Esophagus muscularis mucosa (tissue), 4 donors: ENCODE data around the gene MBOAT2.
"Not testable (repeated sequence)": the region's sequence is repeated elsewhere in the genome, so short reads cannot be mapped to it uniquely, and the experiment has no call there.

ENCODE experiments used
- EP300 ChIP-seq: sonication (generic); formaldehyde crosslinking; IDR thresholded peaks from one replicate; pipeline ENCODE4 v1.6.1; 2017; ENCODE audit warnings: antibody characterized with exemption
- POLR2A ChIP-seq: fragments of 450-650 bp; IDR thresholded peaks from one replicate; pipeline ENCODE4 v1.6.1; 2017; ENCODE audit warnings: antibody characterized with exemption, moderate library complexity, mild to moderate bottlenecking, low read depth
- TF ChIP-seq, protein P1 (sequence below), 3 experiments: fragments of 200-600 bp in 2 of 3; fragments of 450-650 bp in 1 of 3; sonication (generic) in 2 of 3; IDR thresholded peaks; one replicate each; pipeline ENCODE4 v1.5.1; 2017 to 2019; ENCODE audit warnings: antibody characterized with exemption in 3 of 3, mild to moderate bottlenecking in 2 of 3, moderate library complexity in 1 of 3

DNA sequence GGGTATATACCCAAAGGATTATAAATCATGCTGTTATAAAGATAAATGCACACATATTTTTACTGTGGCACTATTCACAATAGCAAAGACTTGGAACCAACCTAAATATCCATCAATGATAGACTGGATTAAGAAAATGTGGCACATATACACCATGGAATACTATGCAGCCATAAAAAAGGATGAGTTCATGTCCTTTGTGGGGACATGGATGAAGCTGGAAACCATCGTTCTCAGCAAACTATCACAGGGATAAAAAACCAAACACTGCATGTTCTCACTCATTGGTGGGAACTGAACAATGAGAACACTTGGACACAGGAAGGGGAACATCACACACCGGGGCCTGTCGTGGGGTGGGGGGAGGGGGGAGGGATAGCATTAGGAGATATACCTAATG lies 30.5 kb downstream of the MBOAT2 start:
- TF ChIP-seq, protein P1, sequence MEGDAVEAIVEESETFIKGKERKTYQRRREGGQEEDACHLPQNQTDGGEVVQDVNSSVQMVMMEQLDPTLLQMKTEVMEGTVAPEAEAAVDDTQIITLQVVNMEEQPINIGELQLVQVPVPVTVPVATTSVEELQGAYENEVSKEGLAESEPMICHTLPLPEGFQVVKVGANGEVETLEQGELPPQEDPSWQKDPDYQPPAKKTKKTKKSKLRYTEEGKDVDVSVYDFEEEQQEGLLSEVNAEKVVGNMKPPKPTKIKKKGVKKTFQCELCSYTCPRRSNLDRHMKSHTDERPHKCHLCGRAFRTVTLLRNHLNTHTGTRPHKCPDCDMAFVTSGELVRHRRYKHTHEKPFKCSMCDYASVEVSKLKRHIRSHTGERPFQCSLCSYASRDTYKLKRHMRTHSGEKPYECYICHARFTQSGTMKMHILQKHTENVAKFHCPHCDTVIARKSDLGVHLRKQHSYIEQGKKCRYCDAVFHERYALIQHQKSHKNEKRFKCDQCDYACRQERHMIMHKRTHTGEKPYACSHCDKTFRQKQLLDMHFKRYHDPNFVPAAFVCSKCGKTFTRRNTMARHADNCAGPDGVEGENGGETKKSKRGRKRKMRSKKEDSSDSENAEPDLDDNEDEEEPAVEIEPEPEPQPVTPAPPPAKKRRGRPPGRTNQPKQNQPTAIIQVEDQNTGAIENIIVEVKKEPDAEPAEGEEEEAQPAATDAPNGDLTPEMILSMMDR (IDR thresholded peaks at IDR 0.05): not testable (repeated sequence)
- not testable (repeated sequence) for TF ChIP-seq POLR2A, EP300
